ENCODE results near the gene CCNA2. TPM values are rescaled to one million over a fixed set of nuclear protein-coding genes. Genes with fewer than 3 reads are reported as not detected.
A peak's percentile ranks its signal among the peaks of the same experiment; 100 is the strongest.

Gene CCNA2
- total RNA-seq, 1 experiment from 2014 or later: 59.1 TPM

- peaks cover 3% of the 10 kb centered on the region for H3F3A ChIP-seq (ENCODE audit: low read length, unreplicated experiment)
- no peak overlapping the region for H3K9ac ChIP-seq (ENCODE audit: low read length)
- H3K9me2 ChIP-seq (replicated peaks; ENCODE audit: low read length): no peaks in the 10 kb centered on the region
- no peaks in the 10 kb centered on the region for H4K20me1 ChIP-seq (ENCODE audit: low read length)
- TF ChIP-seq CTCF (conservative IDR thresholded peaks at IDR 0.05; ENCODE audit: low read depth, low read length) (no peak), EZH2 (IDR thresholded peaks at IDR 0.05; ENCODE audit: low read length, unreplicated experiment) (no peak), EZH2phosphoT487 (IDR thresholded peaks at IDR 0.05; ENCODE audit: borderline replicate concordance, low read length) (no peak)
- no peaks in the 10 kb centered on the region for H3K79me2 ChIP-seq (ENCODE audit: low read length)
- H3K4me3 ChIP-seq (ENCODE audit: low read length): no peak overlapping the region
- CTCF ChIA-PET: no interaction called here
- intact Hi-C loops (cut with micrococcal nuclease): no loop called here
- ATAC-seq (no peak), DNase-seq (no peak)
- H3K27ac ChIP-seq (ENCODE audit: low read length): no peak overlapping the region
- POLR2A ChIA-PET (ENCODE audit: unreplicated experiment): no interaction called here
- no peak overlapping the region for H2AFZ ChIP-seq (ENCODE audit: low read length)
- no peak overlapping the region for H3K4me2 ChIP-seq (ENCODE audit: low read length)
- no peaks in the 10 kb centered on the region for H3K27me3 ChIP-seq (ENCODE audit: low read length)
- no TSS peak for BruUV-seq (replicated peaks)
- no peaks in the 10 kb centered on the region for H3K36me3 ChIP-seq (ENCODE audit: low read depth, low read length)
- H3K4me1 ChIP-seq (ENCODE audit: insufficient read depth, low read length): peaks cover 25% of the 10 kb centered on the region
- no peaks in the 10 kb centered on the region for H3K9me3 ChIP-seq (ENCODE audit: low read length)
These were observed 32.7 kb downstream of the CCNA2 start for GRCh38 chr4:121790976-121791375.

- H4K20me1 ChIP-seq (ENCODE audit: low read length): no peaks in the 10 kb centered on the region
- no peak for TF ChIP-seq CTCF (conservative IDR thresholded peaks at IDR 0.05; ENCODE audit: low read depth, low read length)
- TF ChIP-seq EZH2phosphoT487 (IDR thresholded peaks at IDR 0.05; ENCODE audit: borderline replicate concordance, low read length): no peak
- no peak for TF ChIP-seq EZH2 (IDR thresholded peaks at IDR 0.05; ENCODE audit: low read length, unreplicated experiment)
- ATAC-seq: peak; percentile 73
- H3K9me2 ChIP-seq (replicated peaks; ENCODE audit: low read length): no peaks in the 10 kb centered on the region
- intact Hi-C loops (cut with micrococcal nuclease): no loop called here
- H3K9me3 ChIP-seq (ENCODE audit: low read length): no peaks in the 10 kb centered on the region
- H2AFZ ChIP-seq (ENCODE audit: low read length): no peak overlapping the region
- peaks cover 30% of the 10 kb centered on the region for H3K4me1 ChIP-seq (ENCODE audit: insufficient read depth, low read length)
- no peaks in the 10 kb centered on the region for H3K36me3 ChIP-seq (ENCODE audit: low read depth, low read length)
- POLR2A ChIA-PET (ENCODE audit: unreplicated experiment): interaction anchor here (0.6 kb wide), 1 partner anchor 80 kb away, joined by 5 read pairs; no protein-coding TSS in a partner anchor
- H3K27ac ChIP-seq (ENCODE audit: low read length): peak overlapping the region; percentile 59
- peak overlapping the region; percentile 75 for H3K4me2 ChIP-seq (ENCODE audit: low read length)
- no peaks in the 10 kb centered on the region for H3K79me2 ChIP-seq (ENCODE audit: low read length)
- no peak overlapping the region for H3K9ac ChIP-seq (ENCODE audit: low read length)
- peaks cover 3% of the 10 kb centered on the region for H3F3A ChIP-seq (ENCODE audit: low read length, unreplicated experiment)
- CTCF ChIA-PET: no interaction called here
- DNase-seq: peak; percentile 80
- no TSS peak for BruUV-seq (replicated peaks)
- no peaks in the 10 kb centered on the region for H3K27me3 ChIP-seq (ENCODE audit: low read length)
- no peak overlapping the region for H3K4me3 ChIP-seq (ENCODE audit: low read length)
These were observed 33.5 kb downstream of the CCNA2 start for GRCh38 chr4:121789960-121790829.

GRCh38 chr4:121789455-121789854, 34.2 kb downstream of the CCNA2 start:
- ChIA-PET CTCF (no interaction called here), POLR2A (ENCODE audit: unreplicated experiment) (no interaction called here)
- BruUV-seq (replicated peaks): no TSS peak
- Histone ChIP-seq H3K9me3 (ENCODE audit: low read length) (no peaks in the 10 kb centered on the region), H3K79me2 (ENCODE audit: low read length) (no peaks in the 10 kb centered on the region), H3K27me3 (ENCODE audit: low read length) (no peaks in the 10 kb centered on the region), H3K36me3 (ENCODE audit: low read depth, low read length) (no peaks in the 10 kb centered on the region), H4K20me1 (ENCODE audit: low read length) (no peaks in the 10 kb centered on the region), H3K4me1 (ENCODE audit: insufficient read depth, low read length) (peaks cover 37% of the 10 kb centered on the region), H3K9ac (ENCODE audit: low read length) (no peak overlapping the region), H3K4me2 (ENCODE audit: low read length) (peak overlapping the region; percentile 75), H3F3A (ENCODE audit: low read length, unreplicated experiment) (peaks cover 3% of the 10 kb centered on the region), H2AFZ (ENCODE audit: low read length) (no peak overlapping the region), H3K27ac (ENCODE audit: low read length) (peak overlapping the region; percentile 59), H3K9me2 (replicated peaks; ENCODE audit: low read length) (no peaks in the 10 kb centered on the region), H3K4me3 (ENCODE audit: low read length) (peak overlapping the region; percentile 18; the same call in 1 of the 2 replicates)
- ATAC-seq (no peak), DNase-seq (no peak)
- intact Hi-C loops (cut with micrococcal nuclease): no loop called here
- TF ChIP-seq CTCF (conservative IDR thresholded peaks at IDR 0.05; ENCODE audit: low read depth, low read length) (no peak), EZH2phosphoT487 (IDR thresholded peaks at IDR 0.05; ENCODE audit: borderline replicate concordance, low read length) (no peak), EZH2 (IDR thresholded peaks at IDR 0.05; ENCODE audit: low read length, unreplicated experiment) (no peak)

Measured in PC-3 (cell line).